GM12878 (cell line): Measurements from ENCODE around the gene TSNAX. TPM values are rescaled to one million over a fixed set of nuclear protein-coding genes. Genes with fewer than 3 reads are reported as not detected.

Source experiments
- ATAC-seq: fragments of 200-7000 bp; cut with Tn5 transposase; 3 replicates; pipeline ENCODE4 v1.9.1; 2020; ENCODE audit warnings: mild to moderate bottlenecking, moderate library complexity
- BruUV-seq: library from RNA; stranded (reverse); fragments of 400-500 nt; replicated peaks from 2 replicates; lab custom pipeline; 2021; lab: Mats Ljungman, UMichigan
- CTCF ChIA-PET: fragments of 300-600 bp; sonication (Branson Sonifier 250); formaldehyde crosslinking; extraction: SDS; loops from one replicate; lab custom pipeline; 2021; ENCODE audit warnings: inconsistent platforms; lab: Yijun Ruan, JAX
- POLR2A ChIA-PET: fragments of 350-600 bp; formaldehyde crosslinking; extraction: SDS; loops from one replicate; lab custom pipeline; 2021; ENCODE audit warnings: inconsistent platforms; lab: Charles Lee
- RAD21 ChIA-PET: fragments of 300-600 bp; sonication (Branson Sonifier 250); formaldehyde crosslinking; loops from one replicate; lab custom pipeline; 2023; ENCODE audit warnings: antibody characterized with exemption; ENCODE audit not compliant: unreplicated experiment; lab: Charles Lee
- SMC1A ChIA-PET: fragments of 300-600 bp; sonication (Branson Sonifier 250); formaldehyde crosslinking; loops from one replicate; lab custom pipeline; 2023; ENCODE audit not compliant: unreplicated experiment, uncharacterized antibody; lab: Charles Lee
- DNase-seq: peaks from one replicate; pipeline ENCODE4 v3.0.0-alpha.2; 2011; ENCODE audit warnings: low read depth, low spot score
- FAIRE-seq: peaks from 3 replicates; lab custom pipeline; 2011; peaks lifted over from hg19 to GRCh38; lab: Jason Lieb, UNC
- H2AFZ ChIP-seq: 2 replicates; pipeline ENCODE4 v1.6.0; 2011; ENCODE audit warnings: low read depth, low read length, control low read depth; ENCODE audit not compliant: control insufficient read depth
- H3K27ac ChIP-seq: 2 replicates; pipeline ENCODE4 v1.5.1; 2011; ENCODE audit warnings: control low read depth; ENCODE audit not compliant: control insufficient read depth, insufficient read depth
- H3K27me3 ChIP-seq, 2 experiments: replicated peaks in 1 of 2; 2 replicates each; pipeline versions ENCODE4 v1.6.0 to v1.6.1; 2011; ENCODE audit warnings: low read length in 1 of 2; ENCODE audit not compliant: control insufficient read depth in 2 of 2, insufficient read depth in 2 of 2
- H3K36me3 ChIP-seq, 2 experiments: 2 replicates each; pipeline ENCODE4 v1.5.1; 2011; ENCODE audit warnings: low read length in 1 of 2; ENCODE audit not compliant: control insufficient read depth in 2 of 2, insufficient read depth in 2 of 2
- H3K4me1 ChIP-seq: 2 replicates; pipeline ENCODE4 v1.6.1; 2011; ENCODE audit warnings: mild to moderate bottlenecking, low read length, moderate library complexity, mixed read lengths; ENCODE audit not compliant: control insufficient read depth, insufficient read depth
- H3K4me2 ChIP-seq: 2 replicates; pipeline ENCODE4 v1.6.0; 2011; ENCODE audit warnings: control low read depth; ENCODE audit not compliant: control insufficient read depth, insufficient read depth
- H3K4me3 ChIP-seq: fragments of 200-600 bp; sonication (generic); 2 replicates; pipeline ENCODE4 v1.5.1; 2016
- H3K79me2 ChIP-seq: 2 replicates; pipeline ENCODE4 v1.6.0; 2011; ENCODE audit warnings: low read length; ENCODE audit not compliant: control insufficient read depth, insufficient read depth
- H3K9ac ChIP-seq: 2 replicates; pipeline ENCODE4 v1.8.0; 2011; ENCODE audit warnings: low read length, control low read depth, mixed read lengths; ENCODE audit not compliant: control insufficient read depth, insufficient read depth
- H3K9me3 ChIP-seq: replicated peaks from 3 replicates; pipeline ENCODE4 v1.5.1; 2011; ENCODE audit warnings: mild to moderate bottlenecking, low read length; ENCODE audit not compliant: control insufficient read depth, insufficient read depth
- H4K20me1 ChIP-seq: 2 replicates; pipeline ENCODE4 v1.6.0; 2011; ENCODE audit not compliant: control insufficient read depth, insufficient read depth
- BMI1 ChIP-seq: fragments of 450-650 bp; IDR thresholded peaks from 2 replicates; pipeline ENCODE4 v1.6.1; 2016; ENCODE audit warnings: mild to moderate bottlenecking, moderate library complexity, borderline replicate concordance
- BRCA1 ChIP-seq: IDR thresholded peaks from 2 replicates; pipeline ENCODE4 v1.6.1; 2011; ENCODE audit warnings: low read depth, low read length, improper control_type of control experiment
- JUNB ChIP-seq: IDR thresholded peaks from 2 replicates; pipeline ENCODE4 v1.6.1; 2016; ENCODE audit warnings: antibody characterized with exemption, mild to moderate bottlenecking
- MXI1 ChIP-seq: fragments of 150-350 bp; IDR thresholded peaks from 2 replicates; pipeline ENCODE4 v1.6.1; 2011; ENCODE audit warnings: low read depth, mild to moderate bottlenecking, inconsistent platforms, low read length, improper control_type of control experiment
- MYB ChIP-seq: fragments of 150-350 bp; IDR thresholded peaks from 2 replicates; pipeline ENCODE4 v1.6.1; 2014; ENCODE audit warnings: mild to moderate bottlenecking, low read depth, low read length, borderline replicate concordance
- WGBS: methylation state at CpG from one replicate; pipeline ENCODE4 v1.1.6; 2016; ENCODE audit warnings: low lambda C conversion rate; ENCODE audit not compliant: insufficient replicate concordance, insufficient coverage; ENCODE audit errors: missing lambda C conversion rate; 5-methylcytosine and 5-hydroxymethylcytosine counted together
- in situ Hi-C: fragments of 300-500 bp; cut with MboI; formaldehyde crosslinking; loops from 9 replicates; pipeline ENCODE4 v1.14.3; 2018; ENCODE audit warnings: mixed read lengths
- intact Hi-C: fragments of 100-400 bp; cut with micrococcal nuclease; formaldehyde crosslinking; loops from one replicate; pipeline ENCODE4 v1.14.2; 2022; ENCODE audit not compliant: unreplicated experiment
- polyA plus RNA-seq, 11 experiments: library from polyadenylated mRNA; depleted of rRNA in 4 of 11; unstranded in 6 of 11; stranded (reverse) in 5 of 11; fragments of >200 nt; fragmentation: Nextera tagmentation in 4 of 11; fragmentation: Illumina TruSeq in 1 of 11; extraction: Ambion mirVana in 4 of 11; extraction: Trizol in 1 of 11; gene quantifications; 1 replicate in 1 of 11; 2 replicates in 10 of 11; pipeline versions ENCODE4 v1.2.1 to v1.2.3, GENCODE V29; 2011 to 2016; ENCODE audit warnings: inconsistent platforms in 2 of 11, missing spikeins in 2 of 11, low read depth in 1 of 11
- total RNA-seq, 4 experiments: library from RNA; depleted of rRNA in 3 of 4; stranded (reverse); fragments of >200 nt in 3 of 4; fragmentation: Illumina TruSeq in 1 of 4; extraction: Trizol in 1 of 4; gene quantifications; 2 replicates each; pipeline versions ENCODE4 v1.2.1 to v1.2.3, GENCODE V29; 2013 to 2021
- TF ChIP-seq, protein P1 (sequence below): fragments of 450-650 bp; IDR thresholded peaks from 2 replicates; pipeline ENCODE4 v1.6.1; 2016; ENCODE audit warnings: mild to moderate bottlenecking
- TF ChIP-seq, protein P2 (sequence below): IDR thresholded peaks from 2 replicates; pipeline ENCODE4 v1.6.1; 2012; ENCODE audit warnings: low read depth, low read length, improper control_type of control experiment

TSNAX gene
- total and polyA plus RNA-seq, 10 of the 15 experiments (the other 5 are each of a cell fraction or from before 2014, with no cell fraction given): 24.8 to 49.7 (median 35.6) TPM

DNA sequence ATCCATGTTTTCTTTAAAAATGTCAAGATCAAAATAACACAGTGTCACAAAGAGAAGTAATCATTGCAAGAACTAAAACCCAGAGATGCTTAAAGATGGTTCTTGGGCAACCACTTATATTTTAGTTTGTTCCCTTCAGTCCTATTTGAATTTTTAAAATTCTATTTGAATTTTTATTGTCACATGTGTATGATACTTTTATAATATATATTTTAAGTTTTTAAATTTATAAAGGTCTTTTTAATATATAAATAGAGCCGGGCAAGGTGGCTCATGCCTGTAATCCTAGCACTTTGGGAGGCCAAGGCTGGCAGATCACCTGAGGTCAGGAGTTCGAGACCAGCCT lies 75.8 kb downstream of the TSNAX start:
- RAD21 ChIA-PET: no interaction called here
- SMC1A ChIA-PET: interaction anchor here (1.1 kb wide), 1 partner anchor 185 kb away, joined by 3 read pairs; no protein-coding TSS in a partner anchor
- CTCF ChIA-PET: interaction anchor here (1.2 to 1.4 kb wide), 3 partner anchors 14 to 247 kb away, joined by 3 to 7 read pairs (median 5); no protein-coding TSS in a partner anchor
- intact Hi-C loops (no loop called here), in situ Hi-C loops (no loop called here)
- Histone ChIP-seq H3K27ac (no peak overlapping the region), H3K4me1 (no peaks in the 10 kb centered on the region), H2AFZ (no peak overlapping the region), H3K9me3 (peaks cover 3% of the 10 kb centered on the region; the same call in 2 of the 3 replicates), H3K27me3 (peaks cover 3% of the 10 kb centered on the region in 2 experiments; a peak in 2 of 4 replicates), H3K36me3 (no peaks in the 10 kb centered on the region), H3K4me3 (no peak overlapping the region), H3K4me2 (no peak overlapping the region), H4K20me1 (no peaks in the 10 kb centered on the region), H3K9ac (no peak overlapping the region), H3K79me2 (no peaks in the 10 kb centered on the region)
- WGBS: 48% methylated on average over 2 of the region's 2 CpGs
- no TSS peak for BruUV-seq
- no peak for FAIRE-seq
- TF ChIP-seq, protein P1, sequence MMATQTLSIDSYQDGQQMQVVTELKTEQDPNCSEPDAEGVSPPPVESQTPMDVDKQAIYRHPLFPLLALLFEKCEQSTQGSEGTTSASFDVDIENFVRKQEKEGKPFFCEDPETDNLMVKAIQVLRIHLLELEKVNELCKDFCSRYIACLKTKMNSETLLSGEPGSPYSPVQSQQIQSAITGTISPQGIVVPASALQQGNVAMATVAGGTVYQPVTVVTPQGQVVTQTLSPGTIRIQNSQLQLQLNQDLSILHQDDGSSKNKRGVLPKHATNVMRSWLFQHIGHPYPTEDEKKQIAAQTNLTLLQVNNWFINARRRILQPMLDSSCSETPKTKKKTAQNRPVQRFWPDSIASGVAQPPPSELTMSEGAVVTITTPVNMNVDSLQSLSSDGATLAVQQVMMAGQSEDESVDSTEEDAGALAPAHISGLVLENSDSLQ: peak; percentile 59; the same call in 1 of the 2 replicates
- TF ChIP-seq BMI1: no peak
- no peak for ATAC-seq
- no peak for DNase-seq
- POLR2A ChIA-PET: interaction anchor here (0.6 kb wide), 1 partner anchor 247 kb away, joined by 3 read pairs; no protein-coding TSS in a partner anchor

DNA sequence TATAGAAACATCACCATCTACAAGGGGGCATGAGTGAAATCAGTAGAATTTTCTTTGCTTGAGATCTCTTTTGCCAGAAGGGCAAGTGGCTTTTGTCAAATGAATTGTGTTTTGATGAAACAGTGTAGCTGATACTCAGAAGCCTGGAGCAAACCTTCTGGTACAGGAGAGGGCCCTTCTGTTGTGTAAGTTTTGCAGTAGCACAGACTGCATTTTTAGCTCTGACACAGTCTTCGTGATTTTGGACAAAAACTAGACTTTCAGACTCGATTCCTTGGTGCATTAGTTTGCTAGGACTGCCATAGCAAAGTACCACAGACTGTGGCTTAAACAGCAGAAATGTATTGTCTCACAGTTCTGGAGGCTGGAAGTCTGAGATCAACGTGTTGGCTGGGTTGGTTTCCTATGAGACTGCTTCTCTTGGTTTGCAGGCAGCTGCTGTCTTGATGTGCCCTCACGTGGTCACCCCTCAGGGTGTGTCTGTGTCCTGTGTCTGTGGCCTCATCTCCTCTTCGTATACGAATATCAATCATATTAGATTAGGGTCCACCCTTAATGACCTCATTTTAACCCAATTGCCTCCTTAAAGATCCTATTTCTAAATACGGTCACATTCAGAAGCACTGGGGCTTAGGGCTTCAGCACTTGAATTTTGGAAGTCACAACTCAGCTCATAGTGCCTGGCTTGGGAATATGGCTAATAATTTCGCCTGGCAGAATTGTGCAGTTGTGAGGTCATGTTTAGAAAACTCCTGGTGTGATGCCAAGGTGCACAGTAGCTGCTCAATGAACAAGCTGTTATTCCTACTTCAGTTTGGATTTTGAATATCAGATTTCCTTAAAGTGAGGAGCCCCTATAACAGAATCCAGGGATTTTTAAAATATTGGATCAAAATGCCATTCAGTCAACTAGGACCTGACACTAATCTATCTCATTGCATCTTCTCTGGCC lies 77.0 kb downstream of the TSNAX start:
- peaks cover 3% of the 10 kb centered on the region in 2 experiments; a peak in 2 of 4 replicates for H3K27me3 ChIP-seq
- FAIRE-seq: no peak
- ChIA-PET CTCF (interaction anchor here (0.7 to 1.7 kb wide), 7 partner anchors 17 to 286 kb away, joined by 3 to 7 read pairs (median 3); no protein-coding TSS in a partner anchor), POLR2A (no interaction called here), SMC1A (interaction anchor here (1.1 to 2.5 kb wide), 4 partner anchors 11 to 290 kb away, joined by 3 to 12 read pairs (median 4); no protein-coding TSS in a partner anchor), RAD21 (interaction anchor here (0.5 to 1.4 kb wide), 3 partner anchors 248 to 964 kb away, joined by 4 to 5 read pairs (median 4); no protein-coding TSS in a partner anchor)
- H3K4me1 ChIP-seq: no peaks in the 10 kb centered on the region
- no peak overlapping the region for H3K27ac ChIP-seq
- no peaks in the 10 kb centered on the region for H4K20me1 ChIP-seq
- no peak for DNase-seq
- H3K9me3 ChIP-seq: peaks cover 6% of the 10 kb centered on the region; the same call in 2 of the 3 replicates
- no peak overlapping the region for H3K4me3 ChIP-seq
- intact Hi-C loops: no loop called here
- WGBS: 29% methylated on average over 8 of the region's 8 CpGs
- no peak overlapping the region for H3K4me2 ChIP-seq
- H3K79me2 ChIP-seq: no peaks in the 10 kb centered on the region
- BruUV-seq: no TSS peak
- in situ Hi-C loops: no loop called here
- H3K36me3 ChIP-seq: no peaks in the 10 kb centered on the region
- H2AFZ ChIP-seq: no peak overlapping the region
- H3K9ac ChIP-seq: no peak overlapping the region
- no peak for ATAC-seq
- TF ChIP-seq MYB (no peak), JUNB (no peak), BRCA1 (no peak), MXI1 (no peak)
- TF ChIP-seq, protein P2, sequence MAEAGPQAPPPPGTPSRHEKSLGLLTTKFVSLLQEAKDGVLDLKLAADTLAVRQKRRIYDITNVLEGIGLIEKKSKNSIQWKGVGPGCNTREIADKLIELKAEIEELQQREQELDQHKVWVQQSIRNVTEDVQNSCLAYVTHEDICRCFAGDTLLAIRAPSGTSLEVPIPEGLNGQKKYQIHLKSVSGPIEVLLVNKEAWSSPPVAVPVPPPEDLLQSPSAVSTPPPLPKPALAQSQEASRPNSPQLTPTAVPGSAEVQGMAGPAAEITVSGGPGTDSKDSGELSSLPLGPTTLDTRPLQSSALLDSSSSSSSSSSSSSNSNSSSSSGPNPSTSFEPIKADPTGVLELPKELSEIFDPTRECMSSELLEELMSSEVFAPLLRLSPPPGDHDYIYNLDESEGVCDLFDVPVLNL: no peak
